Measurements from ENCODE around the gene CCDC157. TPM values are rescaled to one million over a fixed set of nuclear protein-coding genes. Genes with fewer than 3 reads are reported as not detected.

The CCDC157 gene
- total RNA-seq, 1 experiment from 2014 or later, result 2.7 TPM

- DNase-seq (ENCODE audit: low read depth), result no peak
These were observed 57.1 kb downstream of the CCDC157 start for GRCh38 chr22:30413745-30414524.

GRCh38 chr22:30414525-30415047, 57.8 kb downstream of the CCDC157 start:
- DNase-seq (ENCODE audit: low read depth), result no peak

DNA sequence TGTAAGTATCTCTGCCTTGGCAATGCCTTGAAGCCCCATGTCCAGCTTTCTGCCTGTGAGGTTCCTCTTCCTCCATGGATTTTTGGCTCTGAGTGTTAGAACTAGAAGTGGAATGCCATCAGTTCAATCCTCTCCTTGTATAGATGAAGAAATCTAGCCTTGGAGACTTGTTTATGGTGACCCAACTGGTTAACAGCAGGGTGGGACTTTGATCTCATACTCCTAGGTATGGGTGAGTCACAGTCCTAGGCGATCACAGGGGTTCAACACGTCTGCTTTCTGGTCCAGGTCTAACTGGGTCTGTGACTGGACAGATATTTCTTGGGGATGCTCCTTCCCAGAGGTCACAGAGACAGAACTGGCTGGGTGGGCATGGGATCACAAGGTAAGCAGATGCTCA, 59.6 kb downstream of the CCDC157 start:
- no peak for DNase-seq (ENCODE audit: low read depth)

DNA sequence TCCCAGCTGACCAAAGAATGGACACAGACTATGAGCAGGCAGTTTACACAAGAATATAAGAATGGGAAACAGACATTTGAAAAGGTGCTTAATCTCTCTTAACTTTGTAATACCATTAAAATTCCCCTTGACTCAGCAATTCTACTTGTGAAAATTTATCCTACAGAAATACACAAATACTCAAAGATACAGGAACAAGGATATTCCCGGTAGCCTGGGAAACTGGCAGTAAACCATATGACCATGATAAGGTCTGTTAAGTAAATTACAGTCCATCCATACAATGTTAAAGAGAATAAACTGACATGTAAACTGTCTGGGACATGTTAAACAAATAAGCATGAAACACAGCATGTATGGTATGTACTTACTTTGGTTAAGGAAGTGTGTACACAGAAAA, 60.0 kb downstream of the CCDC157 start:
- no peak for DNase-seq (ENCODE audit: low read depth)

DNA sequence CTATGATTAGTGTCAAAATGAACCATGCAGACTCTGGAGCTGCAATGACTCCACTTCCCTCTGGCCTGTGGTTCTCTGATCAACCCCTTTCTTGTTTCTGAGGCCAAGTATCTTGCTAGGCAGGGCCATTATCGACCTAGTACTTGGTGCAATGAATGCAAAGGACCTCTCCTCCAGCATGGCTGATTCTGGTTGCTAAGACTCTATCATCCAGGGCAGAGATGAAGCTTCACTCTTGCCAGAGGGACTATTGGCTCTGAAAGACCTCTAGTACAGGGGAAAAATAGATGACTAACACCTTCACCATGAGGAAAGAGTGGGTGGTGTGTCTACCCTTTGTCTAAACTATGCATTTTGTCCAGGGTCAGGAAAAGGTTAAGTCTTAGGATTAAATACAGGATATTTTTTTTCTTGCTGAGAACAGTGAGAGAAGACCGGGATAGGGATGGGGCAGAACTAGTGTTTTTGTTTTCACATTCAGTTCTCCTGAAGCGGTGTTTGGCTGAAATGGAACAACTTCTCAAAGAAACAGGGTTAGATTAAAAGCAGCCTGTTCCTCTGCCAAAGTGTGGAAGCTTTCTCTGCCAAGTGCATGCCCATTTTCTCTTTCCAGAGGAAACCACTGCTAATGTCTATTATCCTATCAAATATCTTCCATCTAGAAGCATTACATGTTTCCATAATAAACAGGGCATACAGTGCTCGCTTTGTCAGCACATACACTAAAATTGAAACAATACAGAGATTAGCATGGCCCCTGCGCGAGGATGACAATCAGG, 63.7 kb downstream of the CCDC157 start:
- DNase-seq (ENCODE audit: low read depth), result peak; percentile 84

DNA sequence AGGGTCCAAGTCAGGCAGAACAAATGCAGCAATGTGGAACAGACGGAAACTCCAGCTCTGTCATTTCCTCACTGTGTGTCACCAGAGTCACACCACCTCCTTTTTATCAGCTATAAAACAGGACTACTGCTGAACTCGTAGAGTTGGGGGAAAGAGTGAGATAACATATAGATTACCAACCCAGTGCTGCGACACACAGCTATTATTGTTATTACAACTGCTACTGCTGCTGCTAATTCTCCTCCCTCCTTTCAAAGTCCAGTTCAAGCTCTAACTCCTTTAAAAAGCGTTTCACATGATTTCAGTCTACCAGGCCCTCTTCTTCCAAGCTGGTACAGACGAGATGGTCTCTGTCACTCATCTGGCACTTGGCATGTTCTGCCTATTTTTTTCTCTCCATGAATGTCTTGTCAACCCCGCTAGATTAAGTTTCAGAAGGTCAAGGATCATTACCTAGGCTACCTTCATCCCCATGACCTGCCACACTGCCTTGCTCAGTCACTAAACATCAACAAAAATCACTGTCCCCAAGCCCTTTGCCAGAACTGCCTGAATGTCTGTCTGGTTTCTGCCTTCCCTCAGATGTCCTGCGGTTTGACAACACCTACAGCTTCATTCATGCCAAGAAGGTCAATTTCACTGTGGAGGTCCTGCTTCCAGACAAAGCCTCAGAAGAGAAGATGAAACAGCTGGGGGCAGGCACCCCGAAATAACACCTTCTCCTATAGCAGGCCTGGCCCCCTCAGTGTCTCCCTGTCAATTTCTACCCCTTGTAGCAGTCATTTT, 65.1 kb downstream of the CCDC157 start:
- peak; percentile 48 for DNase-seq (ENCODE audit: low read depth)

DNA sequence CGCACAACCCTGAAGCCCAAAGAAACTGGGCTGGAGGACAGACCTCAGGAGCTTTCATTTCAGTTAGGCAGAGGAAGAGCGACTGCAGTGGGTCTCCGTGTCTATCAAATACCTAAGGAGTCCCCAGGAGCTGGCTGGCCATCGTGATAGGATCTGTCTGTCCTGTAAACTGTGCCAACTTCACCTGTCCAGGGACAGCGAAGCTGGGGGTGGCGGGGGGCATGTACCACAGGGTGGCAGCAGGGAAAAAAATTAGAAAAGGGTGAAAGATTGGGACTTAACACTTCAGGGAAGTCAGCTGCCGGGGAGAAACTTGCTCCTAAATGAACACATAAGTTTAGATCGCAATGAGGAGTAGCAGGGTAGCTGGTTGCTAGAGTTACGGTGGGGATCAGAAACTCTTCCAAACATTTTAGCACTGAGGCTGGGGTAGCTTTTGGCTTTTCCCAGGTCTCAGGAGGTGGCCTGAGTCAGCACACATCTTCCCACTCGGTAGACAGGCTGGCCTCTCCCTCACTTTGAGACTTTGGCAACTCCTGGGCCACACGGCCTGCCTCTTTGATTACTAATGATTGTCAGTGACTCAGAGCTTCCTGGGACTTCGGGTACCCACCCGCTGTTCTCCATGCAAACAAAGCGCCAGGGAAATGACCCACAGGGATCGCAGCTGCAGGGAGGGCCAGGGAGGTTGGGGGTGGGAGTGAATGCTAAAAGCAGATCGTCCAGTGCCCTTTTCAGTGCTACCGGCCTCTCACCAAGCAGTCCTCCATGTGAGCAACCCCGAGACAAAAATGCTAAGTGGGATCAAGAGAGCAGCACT, 65.9 kb downstream of the CCDC157 start:
- peak; percentile 97 for DNase-seq (ENCODE audit: low read depth)

DNA sequence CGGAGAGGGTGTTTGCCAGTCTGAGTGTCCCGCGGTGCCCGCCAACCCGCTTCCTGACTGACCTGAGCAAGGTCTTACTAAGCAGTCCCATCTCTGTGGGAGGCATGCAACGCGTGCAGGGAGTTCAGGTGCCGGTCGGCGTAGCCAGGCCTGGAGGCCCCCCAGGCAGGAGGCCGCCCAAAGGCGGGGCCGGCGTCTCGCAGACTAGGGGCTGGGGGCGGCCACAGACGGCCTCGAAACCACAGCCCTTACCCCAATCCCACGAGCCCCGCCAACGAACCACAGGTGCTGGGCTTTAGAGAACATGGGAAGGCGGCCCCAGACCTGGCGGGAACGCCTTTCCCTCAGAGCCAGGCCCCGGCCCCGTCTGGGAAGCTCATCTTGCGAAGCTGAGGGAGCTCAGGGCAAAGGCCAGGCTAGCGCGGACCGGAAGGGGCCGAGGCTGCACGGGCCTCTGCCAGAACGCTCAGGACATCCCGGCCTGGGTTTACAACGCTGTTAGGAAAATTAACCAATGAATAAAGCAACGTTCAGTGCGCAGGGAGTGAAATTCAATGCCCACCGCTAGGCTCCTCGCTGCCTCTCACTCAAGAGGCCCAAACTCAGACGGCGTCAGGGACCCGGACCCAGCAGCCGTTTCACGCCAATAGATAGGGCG, 66.6 kb downstream of the CCDC157 start:
- peak; percentile 93 for DNase-seq (ENCODE audit: low read depth)

DNA sequence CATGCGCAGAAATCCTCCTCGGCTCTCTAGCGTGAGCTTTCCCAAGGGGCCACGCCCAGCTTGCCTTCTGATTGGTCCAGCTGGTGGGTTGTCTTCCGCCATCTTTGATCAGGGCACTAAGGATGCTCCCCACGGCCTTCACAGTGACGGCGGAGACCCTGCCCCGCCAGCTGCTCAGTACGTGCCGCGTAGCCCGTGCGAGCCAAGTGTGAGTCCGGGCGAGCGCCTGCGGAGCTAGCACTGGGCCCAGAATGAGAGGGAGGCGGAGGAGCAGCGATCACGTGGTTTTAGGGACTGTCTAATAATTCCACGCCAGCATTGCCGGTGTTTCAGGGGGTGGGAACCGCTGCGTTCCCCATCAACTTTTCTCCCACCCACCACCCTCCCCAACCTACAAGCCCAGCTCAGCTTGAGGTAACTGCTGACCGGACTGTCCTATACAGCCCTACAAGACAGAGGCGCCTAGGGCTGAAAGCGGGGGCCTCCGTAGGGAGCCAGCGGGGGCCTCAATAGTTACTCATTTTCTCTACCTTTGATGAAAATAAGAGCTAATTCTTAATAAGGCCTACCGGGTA, 67.2 kb downstream of the CCDC157 start:
- peak; percentile 100 for DNase-seq (ENCODE audit: low read depth)

DNA sequence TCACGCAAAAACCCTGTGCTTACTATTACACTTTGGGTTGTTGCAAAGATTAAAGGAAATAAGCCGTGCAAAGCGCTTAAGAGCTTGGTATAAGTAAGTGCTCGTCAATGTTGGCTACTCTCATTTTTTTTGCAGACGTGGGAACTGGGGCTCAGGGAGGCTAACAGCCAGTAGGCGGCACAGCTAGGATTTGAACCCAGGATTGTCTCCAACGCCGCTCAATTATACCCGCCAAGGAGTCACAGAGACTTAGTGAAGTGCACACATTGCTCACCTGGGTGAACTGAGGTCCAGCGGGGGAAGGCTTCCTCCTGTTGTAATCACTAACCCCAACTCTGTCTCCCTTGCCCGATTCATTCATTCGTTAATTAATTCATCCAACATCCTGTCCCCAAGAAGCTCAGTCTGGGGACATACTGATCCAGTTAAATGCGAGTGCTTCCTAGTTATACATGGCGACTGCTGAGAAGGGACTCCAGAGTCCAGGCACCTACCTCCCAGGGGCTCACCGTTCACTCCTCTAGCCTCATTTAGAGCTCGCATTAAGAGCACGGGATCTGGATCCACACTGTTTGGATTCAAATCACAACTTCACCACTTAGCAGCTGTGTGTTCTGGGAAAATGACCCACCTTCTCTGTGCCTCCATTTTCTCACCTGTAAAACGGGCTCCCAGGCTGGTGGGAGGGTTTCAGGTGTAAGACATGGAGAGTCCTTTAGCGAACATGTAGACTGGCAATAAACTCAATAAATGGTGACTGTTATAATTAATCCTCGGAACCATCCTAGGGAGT, 67.9 kb downstream of the CCDC157 start:
- DNase-seq (ENCODE audit: low read depth), result peak; percentile 48

- DNase-seq (ENCODE audit: low read depth), result no peak
These were observed 68.5 kb downstream of the CCDC157 start for GRCh38 chr22:30425327-30425615.

DNA sequence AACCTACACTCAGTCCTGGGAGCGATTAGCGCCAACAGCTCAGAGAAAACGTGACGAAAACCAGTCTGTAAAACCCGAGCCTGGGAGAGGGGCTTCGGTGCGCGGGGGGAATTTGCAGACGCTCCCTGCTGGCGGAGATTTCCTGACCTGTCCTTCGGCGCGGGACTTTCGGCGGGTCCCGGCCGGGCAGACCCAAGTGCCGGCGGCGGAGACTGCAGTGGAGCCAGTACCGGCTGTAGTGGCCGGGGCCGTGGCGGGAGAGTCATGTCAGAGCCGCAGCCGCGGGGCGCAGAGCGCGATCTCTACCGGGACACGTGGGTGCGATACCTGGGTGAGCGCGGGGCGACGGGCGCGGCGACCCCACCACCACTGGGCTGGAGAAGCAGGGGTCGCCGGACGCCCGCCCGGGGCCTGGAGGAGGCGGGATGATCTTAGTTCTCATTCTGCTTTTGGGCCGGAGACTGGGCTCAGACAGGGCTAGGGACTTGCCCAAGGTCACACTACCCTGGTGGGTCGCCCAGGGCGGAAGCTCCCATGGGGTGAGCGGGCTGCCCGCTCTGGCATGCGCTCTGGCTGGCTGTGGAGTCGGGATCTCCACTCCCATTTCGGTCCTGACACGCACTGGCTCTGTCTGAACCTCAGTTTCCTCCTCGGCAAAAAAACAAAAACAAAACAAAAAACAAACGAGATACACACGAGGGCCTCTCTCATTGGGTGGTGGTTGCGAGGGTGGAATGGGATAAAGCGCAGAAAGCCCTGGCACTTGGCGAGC, 69.0 kb downstream of the CCDC157 start, which contains the start of gene MTFP1:
MTFP1 (plus strand) TSS at position 153 of the 772 bp plus-strand sequence; CDS start at position 265, 112 bp downstream.
- peak; percentile 74 for DNase-seq (ENCODE audit: low read depth)

Other genes starting within 250 kb of the CCDC157 start
- 33.3 and 35.2 TPM in 2 replicates for gene LIF, start 110.2 kb upstream of the CCDC157 start, total RNA-seq (2014; rRNA removed; shearing (Covaris generic))
- gene OSM, start 90.2 kb upstream of the CCDC157 start, total RNA-seq (2014; rRNA removed; shearing (Covaris generic)), result 0.06 TPM in 1 of 2 replicates, not detected in the other
- gene CASTOR1, start 67.5 kb upstream of the CCDC157 start, total RNA-seq (2014; rRNA removed; shearing (Covaris generic)), result 5.9 and 10.3 TPM in 2 replicates
- 20.8 and 35.5 TPM in 2 replicates for gene TBC1D10A, start 30.1 kb upstream of the CCDC157 start, total RNA-seq (2014; rRNA removed; shearing (Covaris generic))
- gene SF3A1, start 113 bp upstream of the CCDC157 start, total RNA-seq (2014; rRNA removed; shearing (Covaris generic)), result 29.4 and 66.6 TPM in 2 replicates
- gene RNF215, start 30.4 kb downstream of the CCDC157 start, total RNA-seq (2014; rRNA removed; shearing (Covaris generic)), result 9.8 and 19.2 TPM in 2 replicates
- 9.5 and 12.7 TPM in 2 replicates for gene SEC14L2, start 40.0 kb downstream of the CCDC157 start, total RNA-seq (2014; rRNA removed; shearing (Covaris generic))
- gene MTFP1, start 68.8 kb downstream of the CCDC157 start, total RNA-seq (2014; rRNA removed; shearing (Covaris generic)), result 57.8 and 84.1 TPM in 2 replicates
- not detected in 2 replicates for gene SEC14L3, start 115.0 kb downstream of the CCDC157 start, total RNA-seq (2014; rRNA removed; shearing (Covaris generic))
- 0.09 and 0.17 TPM in 2 replicates for gene SEC14L4, start 148.7 kb downstream of the CCDC157 start, total RNA-seq (2014; rRNA removed; shearing (Covaris generic))
- gene SEC14L6, start 189.7 kb downstream of the CCDC157 start, total RNA-seq (2014; rRNA removed; shearing (Covaris generic)), result 0.03 and 0.06 TPM in 2 replicates
- 0.12 and 0.29 TPM in 2 replicates for gene GAL3ST1, start 217.7 kb downstream of the CCDC157 start, total RNA-seq (2014; rRNA removed; shearing (Covaris generic))
- gene PES1, start 234.9 kb downstream of the CCDC157 start, total RNA-seq (2014; rRNA removed; shearing (Covaris generic)), result 162 and 172 TPM in 2 replicates

All from Daoy (cell line).